Mesodermal cell (in vitro differentiated cells): Measurements from ENCODE around the gene EGR2.
"Not testable (repeated sequence)": the region's sequence is repeated elsewhere in the genome, so short reads cannot be mapped to it uniquely, and the experiment has no call there.

Experiments
- H3K27ac ChIP-seq: 2 replicates; pipeline ENCODE4 v1.7.0; 2013; ENCODE audit warnings: mild to moderate bottlenecking, low read depth, low read length, moderate library complexity; ENCODE audit not compliant: severe bottlenecking
- H3K36me3 ChIP-seq: 2 replicates; pipeline ENCODE4 v1.7.1; 2013; ENCODE audit warnings: mild to moderate bottlenecking, low read length, moderate library complexity; ENCODE audit not compliant: control insufficient read depth, insufficient read depth
- H3K4me1 ChIP-seq: one replicate; pipeline ENCODE4 v1.7.1; 2013; ENCODE audit warnings: mild to moderate bottlenecking, low read length; ENCODE audit not compliant: insufficient read depth, control insufficient read depth, poor library complexity, severe bottlenecking
- H3K4me3 ChIP-seq: 2 replicates; pipeline ENCODE4 v1.7.0; 2013; ENCODE audit warnings: low read length, control low read depth, mild to moderate bottlenecking; ENCODE audit not compliant: insufficient read depth, poor library complexity, severe bottlenecking; ENCODE audit errors: extremely low read depth
- H3K9me3 ChIP-seq: 2 replicates; pipeline ENCODE4 v1.7.1; 2013; ENCODE audit warnings: mild to moderate bottlenecking, low read length, moderate library complexity; ENCODE audit not compliant: control insufficient read depth
- whole genome bisulfite sequencing, 2 experiments: methylation state at CpG; one replicate each; pipeline ENCODE4 v1.1.5; 2013; ENCODE audit warnings: missing lambda C conversion rate in 2 of 2; ENCODE audit not compliant: insufficient coverage in 2 of 2; 5-methylcytosine and 5-hydroxymethylcytosine counted together

EGR2 gene

DNA sequence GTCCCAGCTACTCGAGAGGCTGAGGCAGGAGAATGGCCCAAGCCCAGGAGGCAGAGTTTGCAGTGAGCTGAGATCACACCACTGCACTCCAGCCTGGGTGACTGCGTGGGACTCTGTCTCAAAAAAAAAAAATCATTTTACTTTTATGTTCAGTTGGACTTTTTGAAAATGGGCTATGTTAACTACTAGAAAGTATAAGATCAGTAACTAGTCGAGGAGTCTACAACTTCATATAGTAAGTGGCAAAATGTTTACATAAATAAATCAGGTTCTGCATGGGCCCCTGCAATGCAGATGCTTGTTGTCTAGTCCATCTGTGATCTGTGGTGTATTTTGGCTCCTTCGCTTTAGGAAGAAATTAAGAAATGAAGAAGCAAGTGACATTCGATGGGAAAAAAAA is 23.9 kb downstream of the EGR2 start:
- Histone ChIP-seq H3K4me3 (no peak overlapping the region), H3K9me3 (no peaks in the 10 kb centered on the region), H3K4me1 (no peaks in the 10 kb centered on the region), H3K27ac (no peak overlapping the region), H3K36me3 (no peaks in the 10 kb centered on the region)
- WGBS, 2 experiments = 94% methylated on average over 1 of the region's 5 CpGs; no CpG with 5 or more reads in 1 of the 2 experiments

DNA sequence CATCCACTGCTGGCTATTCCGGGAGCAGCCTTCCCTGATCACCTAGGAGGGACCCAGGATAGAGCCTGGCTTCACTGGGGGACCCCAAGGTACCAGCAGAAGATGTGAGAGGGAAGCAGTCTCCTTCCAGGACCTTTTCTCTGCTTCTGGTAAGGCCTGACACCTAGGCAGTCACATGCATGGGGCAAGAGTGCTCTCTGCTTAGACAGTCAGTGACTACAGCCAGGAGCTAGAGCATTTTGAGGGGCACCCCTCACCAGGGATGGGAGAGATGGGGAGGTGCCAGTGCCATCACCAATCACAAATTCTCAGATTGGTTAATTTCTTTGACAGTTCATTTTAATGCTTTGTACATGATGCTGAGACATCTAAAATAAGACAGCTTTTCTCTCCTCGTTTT is 25.6 kb downstream of the EGR2 start:
- 83% methylated on average over 1 of the region's 2 CpGs; no CpG with 5 or more reads in 1 of the 2 experiments for WGBS, 2 experiments
- Histone ChIP-seq H3K36me3 (no peaks in the 10 kb centered on the region), H3K4me1 (no peaks in the 10 kb centered on the region), H3K4me3 (no peak overlapping the region), H3K27ac (no peak overlapping the region), H3K9me3 (no peaks in the 10 kb centered on the region)

DNA sequence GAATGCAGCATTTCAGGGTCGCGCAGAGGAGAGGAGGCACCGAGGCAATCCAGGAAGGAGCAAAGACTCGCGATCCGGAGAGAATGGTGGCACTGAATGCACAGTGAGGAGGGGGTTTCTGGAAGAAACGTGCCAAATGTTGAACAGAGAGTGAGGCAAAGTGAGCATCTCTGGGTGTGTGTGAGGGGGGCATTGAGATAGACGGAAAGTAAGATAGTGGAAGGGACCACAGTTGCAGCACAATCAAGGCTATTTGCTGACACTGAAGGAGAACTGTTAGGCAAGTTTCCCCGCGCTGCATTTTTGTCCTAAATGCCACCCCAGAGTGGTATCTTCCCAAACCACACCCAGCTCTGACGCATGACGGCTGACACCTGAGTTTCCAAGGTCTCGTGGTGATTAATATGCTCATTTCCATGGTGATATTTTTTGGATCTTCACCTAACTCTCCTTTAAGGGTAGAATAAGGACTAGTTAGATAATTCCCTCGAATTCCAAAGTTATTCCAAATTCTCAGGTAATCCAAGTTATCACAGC is 26.1 kb downstream of the EGR2 start:
- WGBS, 2 experiments = 90 to 91% methylated on average over 10 of the region's 14 CpGs
- no peaks in the 10 kb centered on the region for H3K36me3 ChIP-seq
- H3K9me3 ChIP-seq = no peaks in the 10 kb centered on the region
- no peaks in the 10 kb centered on the region for H3K4me1 ChIP-seq
- H3K27ac ChIP-seq = no peak overlapping the region
- no peak overlapping the region for H3K4me3 ChIP-seq

DNA sequence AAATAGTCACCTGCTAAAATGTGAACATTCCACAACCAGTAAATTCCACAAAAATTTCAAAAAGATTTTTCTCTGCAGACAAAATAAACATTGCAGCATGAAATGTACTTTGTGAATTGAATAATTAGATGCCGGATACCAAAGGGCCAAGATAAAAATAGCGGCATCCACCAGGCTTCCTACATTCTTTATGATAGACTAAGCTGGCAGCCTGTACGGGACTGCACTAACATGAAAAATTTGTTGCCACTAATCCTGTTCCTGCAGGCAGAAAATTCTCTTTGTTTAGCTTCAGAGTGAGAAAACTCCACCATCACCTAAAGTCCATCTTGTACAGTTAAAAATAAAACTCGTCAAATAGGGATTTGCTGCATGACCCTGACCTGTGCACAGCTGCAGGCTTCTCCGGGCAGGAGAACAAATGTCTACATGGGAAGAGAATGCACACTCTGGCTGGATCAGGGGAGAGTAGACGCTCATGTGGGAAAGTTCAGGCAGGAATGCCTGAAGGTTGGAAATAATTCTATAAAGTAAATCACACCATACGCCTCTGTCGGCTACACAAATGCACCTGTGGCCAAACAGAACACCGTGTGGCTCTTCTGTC is 27.2 kb downstream of the EGR2 start:
- WGBS, 2 experiments = 93 to 95% methylated on average over 6 to 8 of the region's 9 CpGs
- Histone ChIP-seq H3K4me1 (no peaks in the 10 kb centered on the region), H3K9me3 (no peaks in the 10 kb centered on the region), H3K4me3 (no peak overlapping the region), H3K36me3 (no peaks in the 10 kb centered on the region), H3K27ac (no peak overlapping the region)

DNA sequence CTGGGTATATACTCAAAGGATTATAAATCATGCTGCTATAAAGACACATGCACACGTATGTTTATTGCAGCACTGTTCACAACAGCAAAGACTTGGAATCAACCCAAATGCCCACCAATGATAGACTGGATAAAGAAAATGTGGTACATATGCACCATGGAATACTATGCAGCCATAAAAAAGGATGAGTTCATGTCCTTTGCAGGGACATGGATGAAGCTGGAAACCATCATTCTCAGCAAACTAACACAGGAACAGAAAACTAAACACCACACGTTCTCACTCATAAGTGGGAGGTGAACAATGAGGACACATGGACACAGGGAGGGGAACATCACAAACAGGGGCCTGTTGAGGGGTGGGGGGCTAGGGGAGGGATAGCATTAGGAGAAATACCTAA is 27.9 kb downstream of the EGR2 start:
- not testable (repeated sequence) for H3K4me1 ChIP-seq, H3K36me3 ChIP-seq, H3K27ac ChIP-seq, H3K4me3 ChIP-seq, H3K9me3 ChIP-seq
- WGBS, 2 experiments = 100% methylated on average over 1 of the region's 2 CpGs; no CpG with 5 or more reads in 1 of the 2 experiments

DNA sequence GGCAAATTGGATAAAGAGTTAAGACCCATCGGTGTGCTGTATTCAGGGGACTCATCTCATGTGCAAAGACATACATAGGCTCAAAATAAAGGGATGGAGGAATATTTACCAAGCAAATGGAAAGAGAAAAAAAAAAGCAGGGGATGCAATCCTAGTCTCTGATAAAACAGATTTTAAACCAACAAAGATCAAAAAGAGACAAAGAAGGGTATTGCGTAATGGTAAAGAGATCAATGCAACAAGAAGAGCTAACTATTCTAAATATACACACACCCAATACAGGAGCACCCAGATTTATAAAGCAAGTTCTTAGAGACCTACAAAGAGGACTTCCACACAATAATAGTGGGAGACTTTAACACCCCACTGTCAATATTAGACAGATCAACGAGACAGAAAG is 31.6 kb downstream of the EGR2 start:
- 86 to 100% methylated on average over 2 of the region's 3 CpGs for WGBS, 2 experiments
- not testable (repeated sequence) for H3K9me3 ChIP-seq, H3K4me1 ChIP-seq, H3K4me3 ChIP-seq, H3K27ac ChIP-seq, H3K36me3 ChIP-seq

DNA sequence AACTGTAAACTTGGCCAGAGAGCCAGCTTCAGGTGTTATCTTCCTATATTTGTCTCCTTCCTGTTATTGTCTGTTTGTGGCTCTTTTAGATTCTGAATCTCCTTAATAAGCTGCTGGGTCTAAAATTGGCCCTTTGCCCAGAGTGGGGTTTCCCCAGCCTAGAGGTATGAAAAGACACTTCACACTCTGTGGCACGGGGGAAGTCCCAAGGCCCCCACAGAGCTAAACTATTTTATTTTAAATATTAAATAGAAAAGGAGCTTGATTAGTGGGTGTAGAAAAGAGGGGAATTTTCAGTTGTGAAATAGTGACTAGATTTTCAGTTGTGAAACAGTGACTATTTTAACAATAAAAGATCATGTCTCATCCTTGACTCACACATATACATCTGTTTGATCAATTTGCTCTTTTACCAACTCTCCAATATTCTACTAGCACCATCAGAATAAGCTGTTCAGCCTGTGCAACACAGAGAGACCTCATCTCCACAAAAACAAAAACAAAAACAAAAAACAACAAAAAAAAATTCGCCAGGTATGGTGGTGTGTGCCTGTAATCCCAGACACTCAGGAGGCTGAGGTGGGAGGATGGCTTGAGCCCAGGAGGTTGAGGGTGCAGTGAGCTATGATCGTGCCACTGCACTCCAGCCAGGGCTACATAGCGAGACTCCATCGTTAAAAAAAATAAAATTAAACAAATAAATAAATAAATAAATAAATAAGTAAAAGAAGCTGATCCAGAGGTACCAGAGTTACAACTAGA is 36.5 kb downstream of the EGR2 start:
- Histone ChIP-seq H3K4me3 (no peak overlapping the region), H3K27ac (no peak overlapping the region), H3K36me3 (no peaks in the 10 kb centered on the region), H3K9me3 (no peaks in the 10 kb centered on the region), H3K4me1 (no peaks in the 10 kb centered on the region)
- no CpG with 5 or more reads among the region's 5 CpGs for WGBS, 2 experiments

DNA sequence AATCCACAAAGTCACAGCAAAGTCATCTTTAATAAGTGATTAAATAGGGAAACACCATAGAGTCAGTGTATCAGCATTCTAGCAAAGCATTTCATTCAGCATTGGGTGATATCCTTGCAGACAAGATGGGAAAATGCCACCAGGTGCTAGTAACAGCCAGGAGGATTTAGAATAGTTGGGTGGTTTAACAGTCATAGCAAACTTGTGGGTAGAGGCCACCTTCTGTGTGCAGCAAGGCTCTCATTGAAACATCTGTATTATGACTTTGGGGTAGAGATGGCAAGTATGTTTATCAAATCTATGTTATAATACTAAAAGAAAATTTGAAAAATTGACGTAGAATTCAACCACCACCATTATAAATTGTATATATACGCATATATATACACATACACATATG is 38.0 kb downstream of the EGR2 start:
- H3K9me3 ChIP-seq = no peaks in the 10 kb centered on the region
- no peaks in the 10 kb centered on the region for H3K36me3 ChIP-seq
- H3K4me3 ChIP-seq = no peak overlapping the region
- WGBS, 2 experiments = no CpG with 5 or more reads among the region's 2 CpGs
- no peak overlapping the region for H3K27ac ChIP-seq
- H3K4me1 ChIP-seq = no peaks in the 10 kb centered on the region

DNA sequence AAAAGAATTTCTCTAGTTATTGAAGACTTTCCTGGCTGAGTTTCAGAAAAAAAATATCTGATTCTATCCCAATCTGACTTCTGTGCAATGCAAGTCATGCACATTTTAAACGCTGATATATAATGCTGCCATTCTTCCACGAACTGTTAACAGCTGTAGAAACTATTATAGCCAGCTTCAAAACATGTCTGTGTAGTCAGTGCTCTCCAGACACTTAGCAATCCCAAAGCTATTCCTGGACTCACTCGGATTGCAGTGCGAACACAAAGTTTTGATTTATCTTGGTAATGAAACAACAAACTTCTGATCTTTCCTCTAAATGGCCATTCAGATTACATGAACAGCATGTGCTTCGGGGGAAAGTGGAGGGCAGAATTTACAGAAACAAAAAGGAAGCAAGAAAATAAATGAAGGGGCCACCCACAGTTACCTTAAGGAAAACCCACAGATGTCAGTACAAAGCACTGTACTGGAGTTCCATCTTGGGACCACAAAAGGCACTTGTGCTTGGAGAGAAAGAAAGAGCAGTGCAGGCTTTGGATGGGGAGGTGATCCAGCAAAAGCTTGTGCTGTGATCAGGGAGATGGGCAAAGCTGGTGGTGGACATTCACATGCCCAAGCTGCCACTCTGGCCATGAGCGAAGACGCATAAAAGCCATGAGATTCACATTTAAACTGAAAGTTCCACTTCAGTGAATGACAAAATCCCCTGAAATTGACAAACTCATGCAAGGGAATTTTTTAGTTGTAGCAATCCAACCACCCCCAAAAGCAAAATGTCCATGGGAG is 43.8 kb downstream of the EGR2 start:
- WGBS, 2 experiments = 79 to 100% methylated on average over 2 to 4 of the region's 7 CpGs
- Histone ChIP-seq H3K4me1 (no peaks in the 10 kb centered on the region), H3K36me3 (no peaks in the 10 kb centered on the region), H3K27ac (no peak overlapping the region), H3K9me3 (no peaks in the 10 kb centered on the region), H3K4me3 (no peak overlapping the region)

DNA sequence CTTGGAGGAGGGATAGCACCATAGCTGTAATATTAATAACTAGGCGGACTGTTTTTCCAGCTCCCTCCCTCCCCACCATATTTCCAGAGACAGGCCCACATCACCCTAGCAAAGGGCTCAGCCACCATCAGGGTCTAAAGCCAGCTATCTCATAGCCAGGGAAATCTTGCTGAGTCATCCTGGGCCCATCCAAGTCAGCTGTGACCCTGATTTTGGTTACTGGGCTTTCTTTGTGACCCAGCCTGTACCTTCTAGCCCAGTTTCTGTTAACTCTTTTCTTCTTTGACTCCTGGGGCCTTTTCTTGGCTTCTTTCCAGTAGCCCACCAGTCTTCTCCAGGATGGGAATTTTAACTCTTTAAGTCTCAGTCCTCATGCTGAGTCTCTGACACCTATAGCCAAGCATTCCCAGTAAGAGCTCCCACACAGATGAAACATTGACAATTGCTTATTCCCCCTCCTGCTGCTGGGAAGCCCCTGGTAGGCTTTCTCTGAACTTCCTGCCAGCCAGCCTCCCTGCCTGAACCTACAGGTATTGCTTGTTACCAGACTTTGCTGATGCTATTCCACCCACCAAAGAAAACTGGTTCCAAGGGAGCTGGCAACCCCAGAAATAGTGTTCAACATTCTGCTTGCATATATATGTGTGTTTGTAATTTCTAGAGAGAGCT is 46.5 kb downstream of the EGR2 start:
- 100% methylated on average over 1 of the region's 1 CpG; no CpG with 5 or more reads in 1 of the 2 experiments for WGBS, 2 experiments
- no peaks in the 10 kb centered on the region for H3K4me1 ChIP-seq
- no peak overlapping the region for H3K4me3 ChIP-seq
- H3K9me3 ChIP-seq = no peaks in the 10 kb centered on the region
- H3K36me3 ChIP-seq = no peaks in the 10 kb centered on the region
- peak overlapping the region; percentile 8 for H3K27ac ChIP-seq
